ENCODE measurements around the gene ADAMTS12. TPM values are rescaled to one million over a fixed set of nuclear protein-coding genes. Genes with fewer than 3 reads are reported as not detected.
"Not testable (repeated sequence)": the region's sequence is repeated elsewhere in the genome, so short reads cannot be mapped to it uniquely, and the experiment has no call there.

Gene ADAMTS12
- total RNA-seq, 1 donor from 2014 or later, result not detected

DNA sequence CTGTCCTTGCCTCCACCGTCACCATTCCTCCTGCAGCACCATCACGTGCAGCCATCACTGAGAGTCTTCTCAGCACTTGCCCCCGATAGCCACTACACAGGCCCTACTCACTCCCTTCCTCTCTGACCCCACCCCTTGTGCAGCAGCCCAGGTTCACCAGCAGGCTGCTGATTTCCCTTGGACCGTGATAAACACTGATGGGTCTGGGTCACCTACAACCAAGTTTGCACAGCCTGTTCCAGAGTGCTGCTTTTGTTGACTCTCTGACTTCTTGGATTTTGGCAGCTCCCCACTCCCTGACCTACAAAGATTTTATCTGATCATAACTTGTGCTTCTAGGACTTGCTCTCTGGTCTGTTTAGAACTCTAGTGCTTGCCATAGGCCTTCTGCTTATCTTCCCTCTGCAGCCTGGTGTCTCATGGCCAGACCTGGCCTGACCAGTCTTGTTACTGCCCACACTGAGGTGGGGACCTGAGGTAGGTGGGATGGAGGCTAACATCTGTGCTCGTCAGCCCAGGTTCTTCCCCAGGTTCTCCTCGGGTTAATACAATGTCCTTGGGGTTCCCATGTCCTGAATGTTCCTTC lies 341.7 kb downstream of the ADAMTS12 start:
- intact Hi-C loops (cut with micrococcal nuclease), result no loop called here

DNA sequence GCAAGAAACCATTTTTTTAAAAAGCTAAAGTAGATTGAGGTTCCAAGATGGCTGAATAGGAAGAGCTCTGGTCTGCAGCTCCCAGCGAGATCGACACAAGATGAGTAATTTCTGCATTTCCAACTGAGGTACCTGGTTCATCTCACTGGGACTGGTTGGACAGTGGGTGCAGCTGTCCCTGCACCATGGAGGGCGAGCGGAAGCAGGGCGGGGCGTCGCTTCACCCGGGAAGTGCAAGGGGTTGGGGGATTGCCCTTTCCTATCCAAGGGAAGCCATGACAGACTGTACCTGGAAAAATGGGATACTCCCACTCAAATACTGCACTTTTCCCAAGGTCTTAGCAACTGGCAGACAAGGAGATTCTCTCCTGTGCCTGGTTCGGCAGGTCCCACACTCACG lies 352.0 kb downstream of the ADAMTS12 start:
- intact Hi-C loops (cut with micrococcal nuclease), result not testable (repeated sequence)

DNA sequence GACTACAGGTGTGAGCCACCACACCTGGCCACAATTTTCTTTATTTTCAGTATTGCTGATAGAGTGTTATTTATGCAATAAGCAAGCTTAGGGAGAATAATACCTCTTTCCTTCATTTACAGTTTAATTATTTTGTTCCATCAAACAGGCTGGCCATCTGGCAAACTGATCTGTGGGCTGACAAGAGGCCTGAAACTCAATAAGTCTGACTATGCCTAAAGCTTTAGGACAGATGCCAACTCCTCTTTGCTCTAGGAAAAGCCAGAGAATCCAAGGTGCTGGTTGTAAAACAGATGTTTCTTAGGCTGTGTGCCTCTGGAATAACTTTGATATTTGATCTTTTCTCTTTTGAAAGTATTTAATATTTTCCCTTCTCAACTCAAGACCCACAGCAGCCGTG lies 352.6 kb downstream of the ADAMTS12 start:
- intact Hi-C loops (cut with micrococcal nuclease), result no loop called here

DNA sequence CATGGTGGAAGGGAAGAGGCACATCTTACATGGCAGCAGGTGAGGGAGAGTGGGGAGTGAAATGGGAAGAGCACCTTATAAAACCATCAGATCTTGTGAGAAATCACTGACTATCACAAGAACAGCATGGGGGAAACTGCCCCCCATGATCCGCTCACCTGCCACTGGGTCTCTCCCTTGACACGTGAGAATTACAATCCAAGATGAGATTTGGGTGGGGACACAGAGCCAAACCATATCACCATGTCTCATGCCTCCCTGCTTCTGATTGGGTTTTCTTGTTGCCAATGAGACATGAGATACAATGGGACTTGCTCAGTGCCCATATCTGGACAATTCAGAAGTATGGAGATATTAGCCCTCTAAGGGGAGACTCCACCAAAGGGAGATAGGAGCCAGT lies 353.6 kb downstream of the ADAMTS12 start:
- intact Hi-C loops (cut with micrococcal nuclease), result no loop called here

DNA sequence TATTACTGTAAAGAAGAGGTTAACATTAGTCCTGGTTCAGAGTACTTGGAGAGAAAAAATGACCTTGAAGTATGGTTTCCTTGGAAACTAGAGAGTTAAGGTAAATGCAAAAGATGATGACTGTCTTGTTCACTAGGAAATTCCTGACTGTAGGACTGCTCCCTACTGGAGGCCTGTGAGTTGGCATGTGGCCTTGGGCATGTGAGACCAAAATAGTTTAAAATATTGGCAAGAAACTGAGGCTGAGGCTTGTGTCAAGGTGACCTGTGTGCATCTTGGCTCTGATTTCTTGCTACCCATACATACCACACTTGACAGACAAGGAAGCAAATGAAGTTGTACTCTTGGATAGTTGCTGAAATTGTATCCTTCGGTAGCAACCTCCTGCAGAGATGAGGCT lies 354.6 kb downstream of the ADAMTS12 start:
- intact Hi-C loops (cut with micrococcal nuclease), result no loop called here

DNA sequence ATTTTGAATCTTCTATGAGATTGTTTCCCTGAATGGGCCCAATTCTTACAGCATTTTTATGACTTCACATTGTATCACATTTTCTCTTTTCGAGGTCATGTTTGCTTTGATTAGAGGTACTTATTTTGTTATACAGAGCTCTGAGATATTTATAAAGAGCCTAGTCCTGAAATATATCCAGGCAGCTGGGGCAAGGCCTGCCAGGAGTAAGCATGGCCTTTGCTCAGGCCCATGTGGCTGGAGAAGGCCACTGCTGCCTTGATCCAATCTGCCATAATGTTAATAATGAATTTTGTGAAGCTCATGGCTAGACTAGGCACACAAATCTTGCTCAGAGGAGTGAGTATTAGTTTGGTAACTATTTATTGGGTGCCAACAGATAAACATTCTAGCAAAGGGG lies 355.0 kb downstream of the ADAMTS12 start:
- intact Hi-C loops (cut with micrococcal nuclease), result no loop called here

DNA sequence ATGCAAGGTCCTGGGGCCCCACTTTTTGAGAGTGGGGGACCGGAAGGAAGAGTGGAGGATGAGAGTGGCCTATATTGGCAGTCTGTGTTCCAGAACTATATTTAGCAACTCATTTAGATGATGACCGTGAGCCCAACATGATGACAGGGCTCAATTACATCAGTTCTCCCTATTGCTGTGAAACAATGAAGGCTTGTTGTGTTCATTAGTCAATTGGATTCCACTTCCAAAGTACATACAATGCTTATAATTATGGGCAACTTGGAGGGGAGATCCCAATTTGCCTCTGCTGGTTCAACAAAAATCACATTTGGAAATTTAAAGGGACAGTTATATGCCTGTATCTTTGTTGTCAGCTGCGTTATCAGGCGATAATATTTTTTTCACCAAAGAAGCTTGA lies 360.0 kb downstream of the ADAMTS12 start:
- intact Hi-C loops (cut with micrococcal nuclease), result no loop called here

DNA sequence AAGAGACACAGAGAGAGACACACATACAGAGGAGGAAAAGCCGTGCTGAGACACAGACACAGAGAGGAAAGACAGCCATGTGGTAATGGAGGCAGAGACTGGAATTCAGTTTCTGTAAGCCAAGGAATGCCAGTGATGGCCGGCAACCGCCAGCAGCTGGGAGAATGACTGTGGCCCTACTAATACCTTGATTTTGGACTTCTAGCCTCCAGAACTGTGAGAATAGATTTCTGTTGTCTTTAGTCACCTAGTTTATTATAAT lies 360.8 kb downstream of the ADAMTS12 start:
- intact Hi-C loops (cut with micrococcal nuclease), result no loop called here

DNA sequence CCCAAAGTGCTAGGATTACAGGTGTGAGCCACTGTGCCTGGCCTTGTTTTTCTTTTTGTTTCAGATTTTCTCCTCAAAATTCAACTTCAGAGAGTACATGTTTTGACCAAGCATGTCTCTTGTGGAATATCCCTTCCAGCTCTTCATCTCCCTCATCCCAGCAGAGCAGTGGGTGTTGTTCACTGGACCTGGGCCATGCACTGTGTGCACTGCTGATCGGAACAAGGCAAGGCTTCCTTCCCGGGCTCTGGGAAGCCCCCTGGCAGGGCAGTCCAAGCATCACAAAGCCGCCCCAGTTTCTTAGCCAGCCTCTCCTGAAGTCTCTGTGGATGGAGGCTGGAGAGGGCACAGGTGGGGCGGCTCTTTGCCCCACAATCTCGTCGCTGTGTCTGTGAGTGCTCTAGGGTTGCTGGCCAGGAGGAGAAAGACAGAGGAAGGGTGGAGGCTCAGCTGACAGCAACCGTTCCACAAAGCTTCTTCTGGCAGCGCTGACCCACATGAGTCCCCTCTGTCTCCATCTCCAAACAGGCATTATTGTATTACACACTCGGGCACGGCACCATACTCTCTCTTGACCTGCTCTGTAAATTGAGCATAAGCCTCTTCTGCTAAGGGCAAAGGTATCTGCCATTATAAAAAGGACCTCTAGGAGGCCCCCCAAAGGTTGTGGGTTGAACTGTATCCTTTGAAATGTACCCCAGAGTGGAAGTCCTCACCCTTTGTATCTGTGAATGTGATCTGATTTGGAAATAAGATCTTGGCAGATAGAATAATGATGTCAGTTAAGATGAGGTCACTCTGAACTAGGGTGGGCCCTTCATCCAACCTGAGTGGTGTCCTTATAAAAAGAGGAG lies 361.4 kb downstream of the ADAMTS12 start:
- intact Hi-C loops (cut with micrococcal nuclease), result no loop called here

DNA sequence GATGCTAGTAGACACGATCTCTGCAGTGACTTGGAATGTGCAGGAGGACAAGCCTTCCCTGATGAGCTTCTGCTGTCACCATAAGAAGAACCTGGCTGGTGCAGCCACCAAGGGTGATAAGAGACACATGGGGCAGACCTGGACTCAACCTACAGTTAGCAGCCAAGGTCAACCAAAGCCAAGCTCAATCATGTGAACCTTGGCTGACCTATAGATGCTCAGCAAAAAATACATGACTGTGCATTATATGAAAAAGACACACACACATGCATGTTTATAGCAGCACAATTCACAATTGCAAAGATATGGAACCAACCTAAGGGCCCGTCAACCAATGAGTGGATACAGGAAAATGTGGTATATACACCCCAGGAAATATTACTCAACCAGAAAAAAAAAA lies 364.1 kb downstream of the ADAMTS12 start:
- intact Hi-C loops (cut with micrococcal nuclease), result no loop called here

DNA sequence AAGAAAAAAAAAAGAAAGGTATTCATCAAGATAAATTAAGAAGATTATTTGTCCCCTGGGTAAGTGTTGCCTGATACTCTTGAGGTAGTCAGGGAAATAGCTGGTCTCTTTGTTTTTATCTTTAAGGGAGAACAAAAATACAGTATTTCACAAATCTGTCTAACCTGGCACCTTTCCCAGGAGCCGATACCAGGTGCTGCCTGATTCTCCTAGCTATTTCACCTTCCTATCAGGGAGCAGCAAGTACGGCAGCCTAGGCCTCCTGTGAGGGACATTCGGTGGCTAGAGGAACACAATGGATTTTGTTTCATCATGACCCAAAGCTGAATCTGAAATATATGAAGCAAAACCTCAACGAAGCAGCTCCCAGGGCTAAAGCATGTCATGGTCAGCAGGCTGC lies 365.0 kb downstream of the ADAMTS12 start:
- intact Hi-C loops (cut with micrococcal nuclease), result no loop called here

DNA sequence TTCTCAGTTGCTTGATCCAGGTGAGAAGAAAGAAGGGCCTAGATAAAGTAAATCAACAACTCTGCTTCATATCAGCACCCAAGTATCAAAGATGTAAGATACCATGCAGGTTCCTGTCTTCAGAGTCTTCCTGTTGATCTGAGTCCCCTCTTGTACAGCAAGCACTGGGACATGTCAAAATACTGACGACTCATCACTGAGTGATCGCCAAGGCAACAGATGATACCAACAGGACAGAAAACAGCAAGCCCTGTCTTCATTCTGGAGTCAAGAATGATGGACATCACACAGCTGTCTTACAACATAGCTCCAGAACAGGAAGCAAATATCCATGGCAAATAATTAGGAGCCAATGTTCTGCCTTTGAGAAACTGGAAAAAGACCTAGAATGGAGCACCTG lies 367.3 kb downstream of the ADAMTS12 start:
- intact Hi-C loops (cut with micrococcal nuclease), result no loop called here

DNA sequence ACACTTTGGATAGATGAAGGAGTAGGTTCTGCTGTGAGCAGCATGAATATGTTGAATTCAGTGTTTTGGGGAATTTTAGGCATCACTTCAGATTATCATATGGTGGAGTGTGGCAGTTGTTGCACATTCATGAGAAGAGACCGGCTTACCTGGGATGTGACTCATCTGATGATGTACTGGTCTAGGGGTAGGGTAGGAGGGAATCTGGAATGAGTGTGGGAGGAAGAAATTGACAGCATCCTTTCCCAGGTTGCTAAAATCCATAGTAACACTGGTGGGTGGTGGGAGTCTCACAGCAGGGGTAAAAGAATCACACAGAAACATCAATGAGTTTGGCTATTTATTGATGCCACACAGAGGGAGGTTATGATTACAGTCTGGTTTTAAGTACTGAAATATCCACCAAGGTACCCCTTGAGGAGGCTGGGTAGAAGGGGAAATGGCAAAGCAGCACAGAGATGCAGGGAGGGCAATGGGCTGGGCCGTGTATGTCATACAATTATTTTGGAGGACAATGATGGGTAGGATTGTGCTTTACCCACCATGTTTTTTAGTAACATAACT lies 368.5 kb downstream of the ADAMTS12 start:
- intact Hi-C loops (cut with micrococcal nuclease), result no loop called here

DNA sequence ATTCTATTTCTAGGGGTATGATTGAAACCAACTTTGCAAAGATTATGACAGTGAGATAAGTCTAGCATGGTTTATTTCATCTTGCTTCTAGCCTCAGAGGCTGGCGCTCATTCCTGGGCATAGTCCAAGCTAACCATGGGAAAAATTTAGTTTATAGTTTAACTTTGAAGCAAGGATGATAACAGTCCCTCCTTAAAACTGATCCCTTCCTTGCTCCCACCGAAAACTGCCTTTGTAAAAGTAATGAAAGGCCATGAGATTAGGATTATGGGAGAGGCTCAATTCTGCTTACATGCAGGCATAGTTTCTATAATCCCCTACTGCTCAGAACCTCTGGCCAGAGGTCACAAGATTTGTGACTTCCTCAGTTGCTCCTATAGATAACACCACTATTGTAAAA lies 375.4 kb downstream of the ADAMTS12 start:
- intact Hi-C loops (cut with micrococcal nuclease), result no loop called here

DNA sequence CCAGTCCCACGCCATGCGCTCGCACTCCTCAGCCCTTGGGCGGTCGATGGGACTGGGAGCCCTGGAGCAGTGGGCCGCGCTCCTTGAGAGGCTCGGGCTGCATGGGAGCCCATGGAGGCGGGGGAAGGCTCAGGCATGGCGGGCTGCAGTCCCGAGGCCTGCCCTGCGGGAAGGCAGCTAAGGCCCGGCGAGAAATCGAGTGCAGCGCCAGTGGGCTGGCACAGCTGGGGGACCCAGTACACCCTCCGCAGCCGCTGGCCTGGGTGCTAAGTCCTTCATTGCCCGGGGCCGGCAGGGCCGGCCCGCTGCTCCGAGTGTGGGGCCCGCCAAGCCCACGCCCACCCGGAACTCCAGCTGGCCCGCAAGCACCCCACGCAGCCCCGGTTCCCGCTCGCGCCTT lies 376.4 kb downstream of the ADAMTS12 start:
- intact Hi-C loops (cut with micrococcal nuclease), result not testable (repeated sequence)

DNA sequence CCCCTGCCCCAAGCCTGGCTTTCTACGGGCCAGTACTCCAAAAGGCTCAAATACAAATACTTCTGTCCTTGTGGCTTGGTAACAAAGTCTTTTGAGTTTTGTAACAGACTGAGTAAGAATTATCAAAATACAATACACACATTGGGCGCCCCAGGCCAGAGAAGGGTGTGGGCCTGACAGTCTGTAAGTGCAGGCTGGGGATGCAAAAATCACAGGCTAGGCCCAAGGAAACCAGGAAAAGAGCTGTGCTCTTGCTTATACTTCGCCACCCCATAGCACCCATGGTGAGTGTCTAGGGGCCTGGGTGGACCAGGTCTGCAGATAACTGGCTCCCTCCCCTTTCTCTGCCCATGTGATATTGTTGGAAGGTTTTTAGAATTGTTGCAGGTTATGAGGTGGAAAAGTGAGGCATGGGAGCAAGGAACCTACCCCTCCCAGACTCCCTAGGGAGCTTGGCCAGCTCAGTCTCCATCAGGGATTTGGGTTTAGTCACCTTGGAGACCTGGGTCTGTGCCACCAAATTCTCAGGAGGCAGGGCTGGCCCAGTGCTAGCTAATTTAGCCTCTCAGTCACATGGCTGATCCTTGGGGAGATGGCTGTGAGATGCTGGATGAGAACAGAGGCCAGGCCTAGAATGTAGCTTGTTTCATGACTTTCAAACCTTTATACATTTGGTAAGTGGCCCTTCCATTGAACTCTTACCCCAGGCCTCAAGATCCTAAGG lies 378.2 kb downstream of the ADAMTS12 start:
- intact Hi-C loops (cut with micrococcal nuclease), result no loop called here

DNA sequence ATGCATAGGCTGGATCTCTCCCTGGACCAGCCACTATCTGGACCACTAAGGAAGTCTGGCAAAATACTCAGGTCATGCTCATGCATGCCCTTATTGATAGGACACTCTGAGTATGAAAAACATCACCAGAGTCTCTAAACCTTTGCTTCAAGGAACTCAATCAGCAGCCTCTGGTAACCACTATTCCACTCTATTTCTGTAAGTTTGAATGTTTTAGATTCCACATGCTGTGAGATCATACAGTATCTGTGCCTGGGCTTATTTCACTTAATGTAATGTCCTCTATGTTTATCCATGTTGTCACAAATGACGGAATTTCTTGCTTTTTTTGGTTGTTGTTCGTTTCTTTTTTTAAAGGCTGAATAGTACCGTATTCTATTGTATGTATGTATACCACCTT lies 382.8 kb downstream of the ADAMTS12 start:
- intact Hi-C loops (cut with micrococcal nuclease), result no loop called here

DNA sequence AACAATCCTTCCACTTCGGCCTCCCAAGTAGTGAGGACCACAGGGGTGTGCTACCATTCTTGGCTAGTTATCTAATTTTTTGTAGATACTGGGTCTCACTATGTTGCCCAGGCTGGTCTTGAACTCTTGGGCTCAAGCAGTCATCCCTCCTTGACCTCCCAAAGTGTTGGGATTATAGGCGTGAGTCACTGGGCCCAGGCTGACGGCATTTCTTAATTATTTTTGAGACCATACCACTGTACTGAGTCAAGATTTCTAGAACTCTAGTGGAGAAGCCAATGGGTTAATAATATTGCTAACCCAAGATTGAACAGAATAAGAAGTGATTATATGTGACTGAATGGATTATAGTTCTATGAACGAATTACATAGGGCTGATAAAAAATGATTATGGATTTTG lies 384.4 kb downstream of the ADAMTS12 start:
- intact Hi-C loops (cut with micrococcal nuclease), result no loop called here

DNA sequence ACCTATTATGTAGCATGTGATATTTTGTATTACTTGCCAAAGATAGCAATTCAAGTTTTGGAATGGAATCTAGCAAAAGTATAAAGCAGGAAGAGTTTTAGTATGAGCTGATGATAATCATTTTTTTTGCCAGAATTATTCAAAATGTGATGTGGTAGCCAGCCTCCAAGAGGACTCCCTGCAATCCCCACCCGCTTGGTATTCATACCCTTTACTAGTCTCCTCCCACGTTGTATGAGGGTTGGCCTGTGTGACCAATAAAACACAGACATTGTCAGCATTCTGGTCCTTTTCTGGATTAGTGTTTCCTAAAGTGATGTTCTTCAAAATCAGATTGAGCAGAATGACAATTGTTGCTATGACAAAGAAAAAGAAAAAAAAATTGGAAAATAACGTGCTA lies 387.2 kb downstream of the ADAMTS12 start:
- intact Hi-C loops (cut with micrococcal nuclease), result no loop called here

DNA sequence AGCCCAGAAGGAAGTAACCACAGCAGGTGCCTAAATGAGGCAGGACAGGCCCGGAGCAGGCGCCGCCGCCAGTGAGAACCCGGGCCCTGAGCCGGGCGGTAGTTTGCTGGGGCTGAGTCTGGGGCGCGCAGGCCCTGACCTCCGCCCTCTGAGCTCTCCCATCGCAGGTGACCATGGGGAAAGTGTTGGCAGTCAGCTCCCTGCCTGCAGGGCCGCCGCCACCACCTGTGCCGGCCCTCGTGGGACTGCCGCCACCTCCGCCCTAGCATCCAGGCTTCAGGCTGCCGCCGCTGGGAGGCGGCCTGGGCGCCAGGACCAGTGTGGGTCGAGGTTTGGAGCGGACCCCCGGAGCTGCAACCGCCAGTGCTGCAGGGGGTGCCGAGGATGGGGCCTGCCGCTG lies 389.9 kb downstream of the ADAMTS12 start:
- intact Hi-C loops (cut with micrococcal nuclease), result no loop called here

DNA sequence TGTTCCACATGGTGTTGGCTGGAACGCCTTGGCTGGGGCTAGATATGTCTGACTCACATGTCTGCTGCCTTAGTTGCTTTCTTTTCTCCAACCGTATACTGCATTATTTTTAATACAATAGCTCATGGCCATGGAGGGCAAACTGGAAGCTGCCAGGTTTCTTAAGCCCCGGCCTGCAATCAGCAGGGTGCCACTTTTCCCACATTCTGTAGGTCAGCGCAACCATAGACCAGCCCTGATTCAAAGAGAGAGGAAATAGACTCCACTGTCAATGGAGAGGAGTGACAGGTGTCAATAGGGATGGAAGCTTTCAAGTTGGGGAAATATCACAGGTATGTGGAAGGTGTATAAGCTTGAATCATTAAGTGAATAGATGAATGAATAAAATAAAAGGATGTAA lies 390.5 kb downstream of the ADAMTS12 start:
- intact Hi-C loops (cut with micrococcal nuclease), result no loop called here

DNA sequence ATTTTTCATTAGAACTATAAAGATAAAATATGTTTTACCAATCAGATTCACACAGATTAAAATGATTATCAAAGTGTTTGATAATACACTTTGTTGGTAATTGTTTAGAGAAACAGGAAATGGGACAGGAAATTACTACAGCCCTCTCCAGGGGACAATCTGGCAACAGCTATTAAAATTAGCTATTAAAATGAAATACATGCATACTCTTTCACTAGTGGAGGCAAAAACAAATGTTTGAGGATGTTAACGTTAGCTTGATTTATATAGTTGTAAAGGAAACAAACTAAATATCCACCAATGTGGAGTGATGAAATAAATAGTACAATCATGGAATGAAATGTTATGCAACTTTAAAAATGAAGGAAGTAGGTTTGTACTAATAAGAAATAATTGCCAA lies 397.3 kb downstream of the ADAMTS12 start:
- intact Hi-C loops (cut with micrococcal nuclease), result no loop called here
